Measurements from ENCODE around the gene RGMA.
A peak's percentile ranks its signal among the peaks of the same experiment; 100 is the strongest.

Gene RGMA

GRCh38 chr15:93087825-93088199, 1.2 kb downstream of the RGMA start:
- Histone ChIP-seq H4K20me1 (ENCODE audit: insufficient read depth) (no peaks in the 10 kb centered on the region), H3K9ac (no peak overlapping the region), H3K4me2 (peak overlapping the region; percentile 73), H3K27me3 (ENCODE audit: insufficient read depth, low read depth) (peaks cover 12% of the 10 kb centered on the region; the same call in 1 of the 2 replicates), H3K36me3 (ENCODE audit: insufficient read depth) (no peaks in the 10 kb centered on the region), H3K79me2 (ENCODE audit: insufficient read depth, low read depth) (no peaks in the 10 kb centered on the region), H3K4me1 (ENCODE audit: low read depth, poor library complexity, severe bottlenecking) (peaks cover 4% of the 10 kb centered on the region), H2AFZ (ENCODE audit: low read depth) (peak overlapping the region; percentile 86), H3K27ac (no peak overlapping the region), H3K4me3 (IDR thresholded peaks at IDR 0.05; ENCODE audit: insufficient read depth, low read depth, low read length) (no peak overlapping the region)
- TF ChIP-seq CTCF (conservative IDR thresholded peaks at IDR 0.05; ENCODE audit: low read depth, low read length) = peak; percentile 87

DNA sequence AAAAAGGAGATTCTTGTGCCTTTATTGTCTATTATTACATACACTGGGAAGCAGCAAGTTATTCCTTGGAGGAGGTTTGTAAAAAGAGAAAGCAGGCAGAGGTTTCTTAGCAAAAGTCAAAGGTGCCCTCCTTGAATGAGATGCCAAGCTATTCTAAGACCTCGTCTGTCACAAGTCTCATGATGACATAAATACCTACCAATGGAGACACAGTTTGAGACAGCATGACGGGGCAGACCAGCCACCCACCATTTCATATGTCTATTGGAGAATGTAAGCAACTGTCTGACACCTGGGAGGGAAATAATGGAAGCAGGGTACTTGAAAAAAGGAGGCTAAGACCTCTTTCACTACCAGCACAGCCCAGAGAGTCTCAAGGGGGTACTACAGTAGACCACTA, 2.2 kb downstream of the RGMA start:
- no peak overlapping the region for H3K4me2 ChIP-seq

GRCh38 chr15:93085692-93086091, 3.3 kb downstream of the RGMA start:
- no peak overlapping the region for H3K4me2 ChIP-seq
- no peak overlapping the region for H3K9ac ChIP-seq
- H3K36me3 ChIP-seq (ENCODE audit: insufficient read depth) = no peaks in the 10 kb centered on the region
- H3K79me2 ChIP-seq (ENCODE audit: insufficient read depth, low read depth) = no peaks in the 10 kb centered on the region
- no peak overlapping the region for H3K27ac ChIP-seq
- peaks cover 4% of the 10 kb centered on the region for H3K4me1 ChIP-seq (ENCODE audit: low read depth, poor library complexity, severe bottlenecking)
- no peak overlapping the region for H3K4me3 ChIP-seq (IDR thresholded peaks at IDR 0.05; ENCODE audit: insufficient read depth, low read depth, low read length)
- no peaks in the 10 kb centered on the region for H4K20me1 ChIP-seq (ENCODE audit: insufficient read depth)
- TF ChIP-seq CTCF (conservative IDR thresholded peaks at IDR 0.05; ENCODE audit: low read depth, low read length) = no peak
- peaks cover 12% of the 10 kb centered on the region; the same call in 1 of the 2 replicates for H3K27me3 ChIP-seq (ENCODE audit: insufficient read depth, low read depth)
- H2AFZ ChIP-seq (ENCODE audit: low read depth) = no peak overlapping the region

More for the DNA sequence above, 2.2 kb downstream of the RGMA start:
- Histone ChIP-seq H3K9ac (no peak overlapping the region), H3K4me3 (IDR thresholded peaks at IDR 0.05; ENCODE audit: insufficient read depth, low read depth, low read length) (no peak overlapping the region), H3K27ac (no peak overlapping the region), H2AFZ (ENCODE audit: low read depth) (no peak overlapping the region), H3K79me2 (ENCODE audit: insufficient read depth, low read depth) (no peaks in the 10 kb centered on the region), H3K36me3 (ENCODE audit: insufficient read depth) (no peaks in the 10 kb centered on the region), H3K27me3 (ENCODE audit: insufficient read depth, low read depth) (peaks cover 12% of the 10 kb centered on the region; the same call in 1 of the 2 replicates), H3K4me1 (ENCODE audit: low read depth, poor library complexity, severe bottlenecking) (peaks cover 4% of the 10 kb centered on the region), H4K20me1 (ENCODE audit: insufficient read depth) (no peaks in the 10 kb centered on the region)
- no peak for TF ChIP-seq CTCF (conservative IDR thresholded peaks at IDR 0.05; ENCODE audit: low read depth, low read length)

GRCh38 chr15:93082861-93083260, 6.2 kb downstream of the RGMA start:
- Histone ChIP-seq H2AFZ (ENCODE audit: low read depth) (no peak overlapping the region), H3K27ac (no peak overlapping the region), H4K20me1 (ENCODE audit: insufficient read depth) (no peaks in the 10 kb centered on the region), H3K9ac (no peak overlapping the region), H3K27me3 (ENCODE audit: insufficient read depth, low read depth) (peaks cover 7% of the 10 kb centered on the region; the same call in 1 of the 2 replicates), H3K36me3 (ENCODE audit: insufficient read depth) (no peaks in the 10 kb centered on the region), H3K4me2 (no peak overlapping the region), H3K4me3 (IDR thresholded peaks at IDR 0.05; ENCODE audit: insufficient read depth, low read depth, low read length) (no peak overlapping the region), H3K4me1 (ENCODE audit: low read depth, poor library complexity, severe bottlenecking) (peaks cover 4% of the 10 kb centered on the region), H3K79me2 (ENCODE audit: insufficient read depth, low read depth) (no peaks in the 10 kb centered on the region)
- TF ChIP-seq CTCF (conservative IDR thresholded peaks at IDR 0.05; ENCODE audit: low read depth, low read length) = no peak
